Natural killer cell treated with Interleukin-12 subunit alpha and Interleukin-12 subunit beta and Interleukin-15 and Interleukin-18, amount 100 ng/mL, for 72 hours (primary cell): ENCODE results near the gene COL1A2. TPM values are rescaled to one million over a fixed set of nuclear protein-coding genes. Genes with fewer than 3 reads are reported as not detected.

Experiments
- ATAC-seq, 2 donors: fragments of 150-1000 bp; cut with Tn5 transposase in 1 of 2; sonication (Bioruptor Pico), chemical (Tn5 transposase) in 1 of 2; 2 replicates each; pipeline ENCODE4 v1.10.0; 2021
- DNase-seq: peaks from one replicate; pipeline ENCODE4 v3.0.0; 2022; ENCODE audit warnings: low spot score
- H3K27ac Mint-ChIP-seq, 2 donors: 1 replicate in 1 of 2; 2 replicates in 1 of 2; pipeline ENCODE4 v1.8.0; 2022; ENCODE audit warnings: mixed read lengths in 2 of 2, mild to moderate bottlenecking in 1 of 2, moderate library complexity in 1 of 2
- H3K27me3 Mint-ChIP-seq, 2 donors: 1 replicate in 1 of 2; 2 replicates in 1 of 2; pipeline ENCODE4 v1.8.0; 2022; ENCODE audit warnings: mixed read lengths in 2 of 2
- H3K36me3 Mint-ChIP-seq: one replicate; pipeline ENCODE4 v1.8.0; 2022; ENCODE audit warnings: mixed read lengths
- H3K4me1 Mint-ChIP-seq, 2 donors: 1 replicate in 1 of 2; 2 replicates in 1 of 2; pipeline ENCODE4 v1.8.0; 2022; ENCODE audit warnings: low read depth in 2 of 2, mixed read lengths in 2 of 2, mild to moderate bottlenecking in 1 of 2
- H3K4me3 Mint-ChIP-seq: one replicate; pipeline ENCODE4 v1.8.0; 2022; ENCODE audit warnings: mixed read lengths
- H3K9me3 Mint-ChIP-seq: 2 replicates; pipeline ENCODE4 v1.8.0; 2022; ENCODE audit warnings: mixed read lengths
- total RNA-seq, 2 donors: library from RNA; stranded (reverse); gene quantifications; one replicate each; pipeline ENCODE4 v1.2.3, GENCODE V29; 2022

COL1A2 gene
- total RNA-seq, 2 donors from 2014 or later, result not detected

- Mint-ChIP-seq H3K4me1 (peaks cover 0 to 3% of the 10 kb centered on the region in 2 donors), H3K27ac (no peak overlapping the region), H3K4me3 (no peak overlapping the region), H3K27me3 (peaks cover 27 to 53% of the 10 kb centered on the region in 2 donors), H3K36me3 (no peaks in the 10 kb centered on the region), H3K9me3 (no peaks in the 10 kb centered on the region)
- ATAC-seq, result no peak
- no peak for DNase-seq
Measured at GRCh38 chr7:94391726-94392392, 2.8 kb upstream of the COL1A2 start.

- DNase-seq (no peak), ATAC-seq (no peak)
- no peaks in the 10 kb centered on the region for H3K36me3 Mint-ChIP-seq
- no peaks in the 10 kb centered on the region for H3K9me3 Mint-ChIP-seq
- H3K4me1 Mint-ChIP-seq, result peaks cover 0 to 3% of the 10 kb centered on the region in 2 donors
- H3K4me3 Mint-ChIP-seq, result no peak overlapping the region
- H3K27ac Mint-ChIP-seq, result no peak overlapping the region
- peaks cover 27 to 54% of the 10 kb centered on the region in 2 donors for H3K27me3 Mint-ChIP-seq
Measured at GRCh38 chr7:94392393-94392786, 2.3 kb upstream of the COL1A2 start.

GRCh38 chr7:94393246-94394108 is 1.2 kb upstream of the COL1A2 start:
- DNase-seq (no peak), ATAC-seq (no peak)
- Mint-ChIP-seq H3K27ac (no peak overlapping the region), H3K4me3 (no peak overlapping the region), H3K4me1 (peaks cover 0 to 3% of the 10 kb centered on the region in 2 donors), H3K36me3 (no peaks in the 10 kb centered on the region), H3K27me3 (peaks cover 27 to 54% of the 10 kb centered on the region in 2 donors), H3K9me3 (no peaks in the 10 kb centered on the region)

GRCh38 chr7:94394109-94394436 is 622 bp upstream of the COL1A2 start:
- Mint-ChIP-seq H3K4me1 (peaks cover 0 to 3% of the 10 kb centered on the region in 2 donors), H3K27ac (no peak overlapping the region), H3K4me3 (no peak overlapping the region), H3K27me3 (peaks cover 27 to 57% of the 10 kb centered on the region in 2 donors), H3K36me3 (no peaks in the 10 kb centered on the region), H3K9me3 (no peaks in the 10 kb centered on the region)
- no peak for DNase-seq
- ATAC-seq, result no peak

GRCh38 chr7:94395141-94396036 is 694 bp downstream of the COL1A2 start:
- Mint-ChIP-seq H3K4me3 (no peak overlapping the region), H3K9me3 (no peaks in the 10 kb centered on the region), H3K27ac (no peak overlapping the region), H3K36me3 (no peaks in the 10 kb centered on the region), H3K27me3 (peaks cover 15 to 53% of the 10 kb centered on the region in 2 donors), H3K4me1 (peaks cover 0 to 3% of the 10 kb centered on the region in 2 donors)
- DNase-seq, result no peak
- peak; percentile 51 to 72 for ATAC-seq

- H3K36me3 Mint-ChIP-seq, result no peaks in the 10 kb centered on the region
- peaks cover 0 to 3% of the 10 kb centered on the region in 2 donors for H3K4me1 Mint-ChIP-seq
- no peak for DNase-seq
- no peak for ATAC-seq
- H3K4me3 Mint-ChIP-seq, result no peak overlapping the region
- H3K9me3 Mint-ChIP-seq, result no peaks in the 10 kb centered on the region
- no peak overlapping the region for H3K27ac Mint-ChIP-seq
- H3K27me3 Mint-ChIP-seq, result peaks cover 14 to 55% of the 10 kb centered on the region in 2 donors
Measured at GRCh38 chr7:94396037-94396431, 1.3 kb downstream of the COL1A2 start.

- DNase-seq, result no peak
- Mint-ChIP-seq H3K9me3 (no peaks in the 10 kb centered on the region), H3K4me1 (peaks cover 0 to 3% of the 10 kb centered on the region in 2 donors), H3K27ac (no peak overlapping the region), H3K27me3 (peaks cover 14 to 52% of the 10 kb centered on the region in 2 donors), H3K4me3 (no peak overlapping the region), H3K36me3 (no peaks in the 10 kb centered on the region)
- no peak for ATAC-seq
Measured at GRCh38 chr7:94396596-94396995, 1.9 kb downstream of the COL1A2 start.

- Mint-ChIP-seq H3K27me3 (peaks cover 17 to 55% of the 10 kb centered on the region in 2 donors), H3K36me3 (no peaks in the 10 kb centered on the region), H3K9me3 (no peaks in the 10 kb centered on the region), H3K4me3 (no peak overlapping the region), H3K4me1 (peaks cover 0 to 3% of the 10 kb centered on the region in 2 donors), H3K27ac (no peak overlapping the region)
- no peak for DNase-seq
- ATAC-seq, result no peak
Measured at GRCh38 chr7:94397722-94398121, 3.0 kb downstream of the COL1A2 start.

- H3K36me3 Mint-ChIP-seq, result no peaks in the 10 kb centered on the region
Measured at GRCh38 chr7:94398841-94399240, 4.1 kb downstream of the COL1A2 start.

GRCh38 chr7:94400022-94400421 is 5.3 kb downstream of the COL1A2 start:
- Mint-ChIP-seq H3K27ac (no peak overlapping the region), H3K4me1 (peaks cover 0 to under 1% of the 10 kb centered on the region in 2 donors), H3K4me3 (no peak overlapping the region), H3K27me3 (peaks cover 10 to 55% of the 10 kb centered on the region in 2 donors), H3K9me3 (no peaks in the 10 kb centered on the region), H3K36me3 (no peaks in the 10 kb centered on the region)
- ATAC-seq (no peak), DNase-seq (no peak)

More at GRCh38 chr7:94398841-94399240, 4.1 kb downstream of the COL1A2 start:
- H3K4me1 Mint-ChIP-seq, result peaks cover 0 to 3% of the 10 kb centered on the region in 2 donors
- no peak overlapping the region for H3K4me3 Mint-ChIP-seq
- peaks cover 12 to 53% of the 10 kb centered on the region in 2 donors for H3K27me3 Mint-ChIP-seq
- no peak overlapping the region for H3K27ac Mint-ChIP-seq
- DNase-seq (no peak), ATAC-seq (no peak)
- no peaks in the 10 kb centered on the region for H3K9me3 Mint-ChIP-seq

GRCh38 chr7:94400643-94401427 is 6.1 kb downstream of the COL1A2 start:
- DNase-seq (no peak), ATAC-seq (no peak)
- Mint-ChIP-seq H3K4me3 (no peak overlapping the region), H3K36me3 (no peaks in the 10 kb centered on the region), H3K4me1 (no peaks in the 10 kb centered on the region), H3K27ac (no peak overlapping the region), H3K9me3 (no peaks in the 10 kb centered on the region), H3K27me3 (peaks cover 3 to 46% of the 10 kb centered on the region in 2 donors)

GRCh38 chr7:94401428-94401814 is 6.7 kb downstream of the COL1A2 start:
- Mint-ChIP-seq H3K4me1 (no peaks in the 10 kb centered on the region), H3K4me3 (no peak overlapping the region), H3K27me3 (peaks cover 2 to 42% of the 10 kb centered on the region in 2 donors), H3K27ac (no peak overlapping the region), H3K36me3 (no peaks in the 10 kb centered on the region), H3K9me3 (no peaks in the 10 kb centered on the region)
- ATAC-seq (no peak), DNase-seq (no peak)

- ATAC-seq, result no peak
Measured at GRCh38 chr7:94403546-94403945, 8.9 kb downstream of the COL1A2 start.

More at GRCh38 chr7:94403546-94403945, 8.9 kb downstream of the COL1A2 start:
- no peaks in the 10 kb centered on the region for H3K36me3 Mint-ChIP-seq
- H3K27me3 Mint-ChIP-seq, result peaks cover 2 to 40% of the 10 kb centered on the region in 2 donors
- H3K9me3 Mint-ChIP-seq, result no peaks in the 10 kb centered on the region
- DNase-seq, result no peak
- H3K27ac Mint-ChIP-seq, result no peak overlapping the region
- no peak overlapping the region for H3K4me3 Mint-ChIP-seq
- H3K4me1 Mint-ChIP-seq, result no peaks in the 10 kb centered on the region
